Measurements from ENCODE around the gene SBNO2. TPM values are rescaled to one million over a fixed set of nuclear protein-coding genes. Genes with fewer than 3 reads are reported as not detected.

Gene SBNO2
- polyA plus RNA-seq, 1 of the 3 experiments (the other 2 are of a cell fraction), result 18.3 TPM

GRCh38 chr19:1113986-1114483, 60.0 kb downstream of the SBNO2 start:
- peaks cover 4% of the 10 kb centered on the region for H3F3A ChIP-seq (replicated peaks; ENCODE audit: insufficient read depth)
- H4K20me1 ChIP-seq (ENCODE audit: insufficient read depth), result no peaks in the 10 kb centered on the region
- H3K4me3 ChIP-seq (ENCODE audit: low read depth in 2 of 2, low read length in 1 of 2), result no peak overlapping the region
- DNase-seq, result no peak
- CTCF ChIA-PET, result interaction anchor here (0.6 to 3.8 kb wide), 44 partner anchors 9 to 485 kb away, joined by 3 to 63 read pairs (median 7); partner anchors contain the start of genes ARHGAP45, ATP5F1D, GPX4 and POLR2E
- H3K27ac ChIP-seq (ENCODE audit: low read depth in 2 of 2, low read length in 1 of 2), result peak overlapping the region; percentile 32 to 79; a peak in 2 of 4 replicates
- H3K4me2 ChIP-seq, result no peak overlapping the region
- POLR2A ChIA-PET, result interaction anchor here (0.9 to 2.0 kb wide), 2 partner anchors 10 to 80 kb away, joined by 9 to 15 read pairs; partner anchors contain the start of gene GPX4
- no peaks in the 10 kb centered on the region for H3K9me2 ChIP-seq
- peaks cover 5 to 7% of the 10 kb centered on the region in 2 experiments; a peak in 2 of 4 replicates for H3K4me1 ChIP-seq (ENCODE audit: control insufficient read depth in 1 of 2, insufficient read depth in 2 of 2, low read depth in 1 of 2, low read length in 1 of 2)
- H2AFZ ChIP-seq (ENCODE audit: low read depth), result no peak overlapping the region
- H3K27me3 ChIP-seq (ENCODE audit: insufficient read depth), result no peaks in the 10 kb centered on the region
- no peak overlapping the region for H3K9ac ChIP-seq
- TF ChIP-seq GATA2 (CRISPR knock-in tag; IDR thresholded peaks at IDR 0.05) (no peak), RFX5 (IDR thresholded peaks at IDR 0.05; ENCODE audit: low read length) (no peak), MXI1 (IDR thresholded peaks at IDR 0.05; ENCODE audit: low read depth, low read length) (no peak), POLR2AphosphoS5 (IDR thresholded peaks at IDR 0.05; ENCODE audit: low read depth, low read length) (no peak), PBX3 (IDR thresholded peaks at IDR 0.05) (no peak), FOSL2 (IDR thresholded peaks at IDR 0.05; ENCODE audit: borderline replicate concordance, low read depth) (no peak), EP300 (IDR thresholded peaks at IDR 0.05; ENCODE audit: borderline replicate concordance in 1 of 2, low read depth in 1 of 2, low read length in 1 of 2) (no peak), NRF1 (IDR thresholded peaks at IDR 0.05; ENCODE audit: low read depth, low read length) (no peak), FOXM1 (IDR thresholded peaks at IDR 0.05; ENCODE audit: low read depth) (no peak), CHD2 (IDR thresholded peaks at IDR 0.05; ENCODE audit: low read length, partially characterized antibody) (no peak), SIN3A (IDR thresholded peaks at IDR 0.05; ENCODE audit: borderline replicate concordance, low read depth, low read length) (no peak), GABPA (IDR thresholded peaks at IDR 0.05; ENCODE audit: low read depth) (no peak), MAX (IDR thresholded peaks at IDR 0.05; ENCODE audit: low read depth) (no peak)
- peaks cover 0 to 28% of the 10 kb centered on the region in 2 experiments for H3K36me3 ChIP-seq (replicated peaks in 1 of 2; ENCODE audit: control insufficient read depth in 1 of 2, insufficient read depth in 2 of 2, low read length in 1 of 2)
- H3K9me3 ChIP-seq, result no peaks in the 10 kb centered on the region
- no peaks in the 10 kb centered on the region for H3K79me2 ChIP-seq (ENCODE audit: insufficient read depth)
- no CpG with 5 or more reads among the region's 25 CpGs for WGBS (ENCODE audit: low lambda C conversion rate)

- H3K4me3 ChIP-seq (ENCODE audit: low read depth in 2 of 2, low read length in 1 of 2), result no peak overlapping the region; a peak in 1 of 4 replicates
- peaks cover 0 to 28% of the 10 kb centered on the region in 2 experiments for H3K36me3 ChIP-seq (replicated peaks in 1 of 2; ENCODE audit: control insufficient read depth in 1 of 2, insufficient read depth in 2 of 2, low read length in 1 of 2)
- peaks cover 5 to 7% of the 10 kb centered on the region in 2 experiments; a peak in 2 of 4 replicates for H3K4me1 ChIP-seq (ENCODE audit: control insufficient read depth in 1 of 2, insufficient read depth in 2 of 2, low read depth in 1 of 2, low read length in 1 of 2)
- no peaks in the 10 kb centered on the region for H3K27me3 ChIP-seq (ENCODE audit: insufficient read depth)
- WGBS (ENCODE audit: low lambda C conversion rate), result 53% methylated on average over 7 of the region's 44 CpGs
- no peak overlapping the region for H2AFZ ChIP-seq (ENCODE audit: low read depth)
- no peak overlapping the region for H3K9ac ChIP-seq
- CTCF ChIA-PET, result interaction anchor here (0.6 to 3.8 kb wide), 52 partner anchors 10 to 484 kb away, joined by 3 to 63 read pairs (median 6); partner anchors contain the start of genes ARHGAP45, ATP5F1D, GPX4 and POLR2E
- no peaks in the 10 kb centered on the region for H3K9me3 ChIP-seq
- H3F3A ChIP-seq (replicated peaks; ENCODE audit: insufficient read depth), result peaks cover 4% of the 10 kb centered on the region
- peak overlapping the region; percentile 47; the same call in 1 of the 2 replicates for H3K4me2 ChIP-seq
- H4K20me1 ChIP-seq (ENCODE audit: insufficient read depth), result no peaks in the 10 kb centered on the region
- peak; percentile 100 for DNase-seq
- POLR2A ChIA-PET, result interaction anchor here (0.6 to 2.0 kb wide), 5 partner anchors 9 to 156 kb away, joined by 3 to 15 read pairs (median 3); partner anchors contain the start of genes CIRBP and GPX4
- H3K79me2 ChIP-seq (ENCODE audit: insufficient read depth), result no peaks in the 10 kb centered on the region
- H3K27ac ChIP-seq (ENCODE audit: low read depth in 2 of 2, low read length in 1 of 2), result peak overlapping the region; percentile 32 to 79; a peak in 3 of 4 replicates
- no peaks in the 10 kb centered on the region for H3K9me2 ChIP-seq
- TF ChIP-seq IRF3 (IDR thresholded peaks at IDR 0.05; ENCODE audit: low read depth, low read length) (no peak), USF1 (IDR thresholded peaks at IDR 0.05; ENCODE audit: borderline replicate concordance, low read depth) (no peak), JUND (IDR thresholded peaks at IDR 0.05) (no peak), ELF1 (IDR thresholded peaks at IDR 0.05) (no peak), PBX3 (IDR thresholded peaks at IDR 0.05) (peak; percentile 89), POLR2AphosphoS5 (IDR thresholded peaks at IDR 0.05; ENCODE audit: low read depth, low read length) (0 out of 2 replicates have a peak, but pooled peaks have one; percentile 18), RFX5 (IDR thresholded peaks at IDR 0.05; ENCODE audit: low read length) (no peak), EP300 (IDR thresholded peaks at IDR 0.05; ENCODE audit: borderline replicate concordance in 1 of 2, low read depth in 1 of 2, low read length in 1 of 2) (no peak)
Observed at GRCh38 chr19:1113030-1113985, 60.8 kb downstream of the SBNO2 start.

Measured in SK-N-SH (cell line).